Fibroblast of lung (primary cell): ENCODE data around the gene CD58. TPM values are rescaled to one million over a fixed set of nuclear protein-coding genes. Genes with fewer than 3 reads are reported as not detected.

ENCODE experiments used
- DNase-seq, 2 donors: peaks; one replicate each; pipeline versions ENCODE4 v3.0.0 to v3.0.0-alpha.2; 2010; ENCODE audit warnings: low read depth in 2 of 2
- H2AFZ ChIP-seq: 2 replicates; pipeline ENCODE4 v1.5.1; 2012; ENCODE audit warnings: low read length, control low read depth, inconsistent platforms
- H3K27ac ChIP-seq: 2 replicates; pipeline ENCODE4 v1.5.1; 2011; ENCODE audit warnings: low read length, control low read depth; ENCODE audit not compliant: insufficient read depth
- H3K27me3 ChIP-seq: 2 replicates; pipeline ENCODE4 v1.5.1; 2011; ENCODE audit warnings: mild to moderate bottlenecking, low read length; ENCODE audit not compliant: control insufficient read depth, insufficient read depth
- H3K36me3 ChIP-seq: 2 replicates; pipeline ENCODE4 v1.5.1; 2011; ENCODE audit warnings: low read length; ENCODE audit not compliant: control insufficient read depth, insufficient read depth
- H3K4me1 ChIP-seq: 2 replicates; pipeline ENCODE4 v1.5.1; 2011; ENCODE audit warnings: low read length; ENCODE audit not compliant: control insufficient read depth, insufficient read depth; ENCODE audit errors: extremely low read depth
- H3K4me2 ChIP-seq: 2 replicates; pipeline ENCODE4 v1.5.1; 2011; ENCODE audit warnings: low read length, control low read depth; ENCODE audit not compliant: insufficient read depth; ENCODE audit errors: extremely low read depth
- H3K4me3 ChIP-seq, 4 experiments: fragments of 200-600 bp in 1 of 4; sonication (generic) in 1 of 4; replicated peaks in 1 of 4; 2 replicates each; pipeline ENCODE4 v1.5.1; 2011 to 2016; ENCODE audit warnings: low read length in 4 of 4, low read depth in 3 of 4, mild to moderate bottlenecking in 3 of 4, control low read depth in 2 of 4, inconsistent platforms in 1 of 4, mixed read lengths in 1 of 4; ENCODE audit not compliant: insufficient read depth in 1 of 4; ENCODE audit errors: control extremely low read depth in 1 of 4
- H3K79me2 ChIP-seq: 2 replicates; pipeline ENCODE4 v1.5.1; 2012; ENCODE audit warnings: mild to moderate bottlenecking, low read length, inconsistent platforms; ENCODE audit not compliant: control insufficient read depth, insufficient read depth
- H3K9ac ChIP-seq: 2 replicates; pipeline ENCODE4 v1.5.1; 2011; ENCODE audit warnings: mild to moderate bottlenecking, low read length, control low read depth; ENCODE audit not compliant: insufficient read depth
- H3K9me3 ChIP-seq: 2 replicates; pipeline ENCODE4 v1.5.1; 2012; ENCODE audit warnings: low read depth, low read length; ENCODE audit not compliant: control insufficient read depth, insufficient read depth
- H4K20me1 ChIP-seq: 2 replicates; pipeline ENCODE4 v1.5.1; 2011; ENCODE audit warnings: low read length; ENCODE audit not compliant: control insufficient read depth, insufficient read depth; ENCODE audit errors: extremely low read depth
- CTCF ChIP-seq, 2 donors: IDR thresholded peaks in 1 of 2; conservative IDR thresholded peaks in 1 of 2; 1 replicate in 1 of 2; 2 replicates in 1 of 2; pipeline ENCODE4 v1.5.1; 2011 to 2012; ENCODE audit warnings: low read length in 2 of 2, control low read depth in 1 of 2, inconsistent platforms in 1 of 2, low read depth in 1 of 2, mild to moderate bottlenecking in 1 of 2
- EZH2 ChIP-seq: IDR thresholded peaks from 2 replicates; pipeline ENCODE4 v1.5.1; 2012; ENCODE audit warnings: low read length, control low read depth, mild to moderate bottlenecking; ENCODE audit errors: missing control alignments
- polyA plus RNA-seq, 2 donors: library from polyadenylated mRNA; depleted of rRNA in 1 of 2; stranded (reverse) in 1 of 2; unstranded in 1 of 2; fragments of >200 nt; gene quantifications; 2 replicates each; pipeline ENCODE4 v1.2.1, GENCODE V29; 2011 to 2012; ENCODE audit warnings: missing spikeins in 1 of 2
- total RNA-seq: library from RNA; depleted of rRNA; stranded (reverse); fragments of >200 nt; gene quantifications from 2 replicates; pipeline ENCODE4 v1.2.1, GENCODE V29; 2014

Gene CD58
- total and polyA plus RNA-seq, 2 donors (not counting 1 experiment from before 2014, with no cell fraction given) = 8.4 to 16.3 TPM

- DNase-seq = no peak
- H4K20me1 ChIP-seq = no peaks in the 10 kb centered on the region
- no peaks in the 10 kb centered on the region for H3K36me3 ChIP-seq
- no peak overlapping the region for H2AFZ ChIP-seq
- no peaks in the 10 kb centered on the region for H3K79me2 ChIP-seq
- no peak overlapping the region for H3K27ac ChIP-seq
- H3K4me1 ChIP-seq = no peaks in the 10 kb centered on the region
- no peaks in the 10 kb centered on the region for H3K27me3 ChIP-seq
- no peak for TF ChIP-seq EZH2
- H3K4me2 ChIP-seq = no peak overlapping the region
- no peak overlapping the region for H3K9ac ChIP-seq
- no peaks in the 10 kb centered on the region for H3K9me3 ChIP-seq
- no peak overlapping the region for H3K4me3 ChIP-seq
Measured at GRCh38 chr1:116493484-116494352, 77.1 kb downstream of the CD58 start.

GRCh38 chr1:116493036-116493435, 77.8 kb downstream of the CD58 start:
- no peaks in the 10 kb centered on the region for H3K79me2 ChIP-seq
- no peak overlapping the region for H2AFZ ChIP-seq
- H3K4me3 ChIP-seq = no peak overlapping the region
- no peak for DNase-seq
- peaks cover under 1% of the 10 kb centered on the region for H3K4me1 ChIP-seq
- no peak overlapping the region for H3K9ac ChIP-seq
- H3K9me3 ChIP-seq = no peaks in the 10 kb centered on the region
- no peak overlapping the region for H3K27ac ChIP-seq
- TF ChIP-seq CTCF (conservative IDR thresholded peaks at IDR 0.05 in 1 of 2, IDR thresholded peaks at IDR 0.05 in 1 of 2; ENCODE audit: low read depth in 1 of 2, low read length in 2 of 2) (no peak), EZH2 (no peak)
- H3K4me2 ChIP-seq = no peak overlapping the region
- H3K36me3 ChIP-seq = no peaks in the 10 kb centered on the region
- H3K27me3 ChIP-seq = no peaks in the 10 kb centered on the region
- H4K20me1 ChIP-seq = no peaks in the 10 kb centered on the region

GRCh38 chr1:116492358-116492811, 78.4 kb downstream of the CD58 start:
- Histone ChIP-seq H3K4me2 (no peak overlapping the region), H3K9ac (no peak overlapping the region), H3K36me3 (no peaks in the 10 kb centered on the region), H3K9me3 (no peaks in the 10 kb centered on the region), H3K79me2 (no peaks in the 10 kb centered on the region), H3K27me3 (no peaks in the 10 kb centered on the region), H4K20me1 (no peaks in the 10 kb centered on the region), H3K4me1 (peaks cover 3% of the 10 kb centered on the region), H2AFZ (no peak overlapping the region), H3K27ac (no peak overlapping the region), H3K4me3 (no peak overlapping the region)
- peak in 1 of 2 donors; percentile 95 for DNase-seq
- TF ChIP-seq EZH2 = no peak
- TF ChIP-seq CTCF (conservative IDR thresholded peaks at IDR 0.05 in 1 of 2, IDR thresholded peaks at IDR 0.05 in 1 of 2; ENCODE audit: low read depth in 1 of 2, low read length in 2 of 2) = no peak
